Ascending aorta (tissue), 2 donors: ENCODE data around the gene OR6S1. TPM values are rescaled to one million over a fixed set of nuclear protein-coding genes. Genes with fewer than 3 reads are reported as not detected.

ENCODE experiments used
- DNase-seq, 2 donors: peaks; one replicate each; pipeline ENCODE4 v3.0.0-alpha.2; 2019; ENCODE audit warnings: low spot score in 2 of 2
- H3K27ac ChIP-seq, 2 donors: fragments of 200-600 bp; sonication (generic); one replicate each; pipeline ENCODE4 v1.5.1; 2016 to 2017; ENCODE audit warnings: mild to moderate bottlenecking in 1 of 2
- H3K27me3 ChIP-seq: fragments of 200-600 bp; sonication (generic); one replicate; pipeline ENCODE4 v1.5.1; 2017
- H3K36me3 ChIP-seq, 2 donors: fragments of 200-600 bp; sonication (generic); one replicate each; pipeline ENCODE4 v1.5.1; 2016
- H3K4me1 ChIP-seq, 2 donors: fragments of 200-600 bp; sonication (generic); one replicate each; pipeline ENCODE4 v1.5.1; 2016 to 2017; ENCODE audit warnings: mild to moderate bottlenecking in 1 of 2
- H3K4me3 ChIP-seq, 2 donors: fragments of 200-600 bp; sonication (generic); one replicate each; pipeline ENCODE4 v1.5.1; 2016 to 2017; ENCODE audit warnings: mild to moderate bottlenecking in 1 of 2
- H3K9me3 ChIP-seq, 2 donors: fragments of 200-600 bp; sonication (generic); one replicate each; pipeline ENCODE4 v1.5.1; 2016
- intact Hi-C: fragments of 100-400 bp; cut with DNase I; formaldehyde crosslinking; loops from one replicate; pipeline ENCODE4 v1.15.1; 2023
- total RNA-seq: library from RNA; depleted of rRNA; stranded (reverse); fragments of >200 nt; gene quantifications from one replicate; pipeline ENCODE4 v1.1.0, GENCODE V29; 2016
- TF ChIP-seq, protein P1 (sequence below), 3 experiments: fragments of 200-600 bp in 2 of 3; fragments of 450-650 bp in 1 of 3; sonication (generic) in 2 of 3; IDR thresholded peaks; one replicate each; pipeline ENCODE4 v1.5.1; 2016 to 2019; ENCODE audit warnings: antibody characterized with exemption in 3 of 3, mild to moderate bottlenecking in 1 of 3, moderate library complexity in 1 of 3

The OR6S1 gene
- total RNA-seq, 1 donor from 2014 or later, result not detected

DNA sequence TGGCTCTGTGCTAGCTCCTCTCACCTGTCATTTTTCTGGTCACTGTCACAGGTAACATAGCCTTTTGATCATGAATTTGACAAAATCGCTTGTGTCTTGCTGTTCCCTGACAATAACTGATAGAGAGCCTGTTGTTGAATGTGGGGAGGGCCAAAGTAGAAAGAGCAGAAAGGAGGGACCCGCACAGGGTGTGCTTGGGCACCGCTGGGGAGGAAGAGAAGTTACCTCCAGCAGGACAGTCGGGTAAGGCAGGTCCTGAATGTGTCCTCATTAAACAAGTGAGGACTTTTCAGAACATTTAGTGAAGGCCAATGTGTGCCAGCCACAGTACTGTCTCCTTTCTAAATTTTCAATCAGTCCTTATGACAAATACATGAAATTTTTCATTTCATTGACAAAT is 50.3 kb downstream of the OR6S1 start, which contains the start of gene RNASE12:
RNASE12 (minus strand) TSS at position 142 of the 400 bp plus-strand sequence. CDS start 653 bp downstream, outside the sequence.
- Histone ChIP-seq H3K9me3 (no peaks in the 10 kb centered on the region), H3K36me3 (no peaks in the 10 kb centered on the region), H3K4me3 (no peak within 1 kb of the TSS), H3K27ac (no peak within 1 kb of the TSS), H3K4me1 (no peaks in the 10 kb centered on the region), H3K27me3 (no peaks in the 10 kb centered on the region)
- intact Hi-C loops, result no loop called here
- TF ChIP-seq, protein P1, sequence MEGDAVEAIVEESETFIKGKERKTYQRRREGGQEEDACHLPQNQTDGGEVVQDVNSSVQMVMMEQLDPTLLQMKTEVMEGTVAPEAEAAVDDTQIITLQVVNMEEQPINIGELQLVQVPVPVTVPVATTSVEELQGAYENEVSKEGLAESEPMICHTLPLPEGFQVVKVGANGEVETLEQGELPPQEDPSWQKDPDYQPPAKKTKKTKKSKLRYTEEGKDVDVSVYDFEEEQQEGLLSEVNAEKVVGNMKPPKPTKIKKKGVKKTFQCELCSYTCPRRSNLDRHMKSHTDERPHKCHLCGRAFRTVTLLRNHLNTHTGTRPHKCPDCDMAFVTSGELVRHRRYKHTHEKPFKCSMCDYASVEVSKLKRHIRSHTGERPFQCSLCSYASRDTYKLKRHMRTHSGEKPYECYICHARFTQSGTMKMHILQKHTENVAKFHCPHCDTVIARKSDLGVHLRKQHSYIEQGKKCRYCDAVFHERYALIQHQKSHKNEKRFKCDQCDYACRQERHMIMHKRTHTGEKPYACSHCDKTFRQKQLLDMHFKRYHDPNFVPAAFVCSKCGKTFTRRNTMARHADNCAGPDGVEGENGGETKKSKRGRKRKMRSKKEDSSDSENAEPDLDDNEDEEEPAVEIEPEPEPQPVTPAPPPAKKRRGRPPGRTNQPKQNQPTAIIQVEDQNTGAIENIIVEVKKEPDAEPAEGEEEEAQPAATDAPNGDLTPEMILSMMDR (IDR thresholded peaks at IDR 0.05), result no peak
- no peak for DNase-seq

Other genes with a start within 250 kb of the OR6S1 start
- 43.7 TPM for gene TEP1, start 228.2 kb downstream of the OR6S1 start, total RNA-seq
- not detected for gene KLHL33, start 205.5 kb downstream of the OR6S1 start, total RNA-seq
- 26.7 TPM for gene OSGEP, start 186.9 kb downstream of the OR6S1 start, total RNA-seq
- 21.5 TPM for gene APEX1, start 186.5 kb downstream of the OR6S1 start, total RNA-seq
- gene PIP4P1, start 180.3 kb downstream of the OR6S1 start, total RNA-seq, result 30.7 TPM
- 62.7 TPM for gene PNP, start 172.3 kb downstream of the OR6S1 start, total RNA-seq
- not detected for gene RNASE10, start 136.2 kb downstream of the OR6S1 start, total RNA-seq
- gene RNASE9, start 80.6 kb downstream of the OR6S1 start, total RNA-seq, result not detected
- gene RNASE11, start 53.7 kb downstream of the OR6S1 start, total RNA-seq, result not detected
- not detected for gene RNASE12, start 50.3 kb downstream of the OR6S1 start, total RNA-seq
- gene RNASE4, start 42.9 kb upstream of the OR6S1 start, total RNA-seq, result 23.2 TPM
- gene ANG, start 47.1 kb upstream of the OR6S1 start, total RNA-seq, result 4.2 TPM
- gene EDDM3A, start 104.2 kb upstream of the OR6S1 start, total RNA-seq, result not detected
- gene EDDM3B, start 126.7 kb upstream of the OR6S1 start, total RNA-seq, result not detected
- gene RNASE6, start 139.6 kb upstream of the OR6S1 start, total RNA-seq, result 0.96 TPM
- gene RNASE1, start 161.2 kb upstream of the OR6S1 start, total RNA-seq, result 515 TPM
- gene RNASE3, start 249.7 kb upstream of the OR6S1 start, total RNA-seq, result not detected